ENCODE measurements around the gene EHD3.

- TF ChIP-seq EZH2 (IDR thresholded peaks at IDR 0.05; ENCODE audit: borderline replicate concordance, low read length) (no peak), CTCF (IDR thresholded peaks at IDR 0.05; ENCODE audit: low read length) (no peak)
Measured at GRCh38 chr2:31203916-31204315, 30.0 kb upstream of the EHD3 start.

All from OCI-LY1 (cell line).